ENCODE data around the gene ARHGEF25.

DNA sequence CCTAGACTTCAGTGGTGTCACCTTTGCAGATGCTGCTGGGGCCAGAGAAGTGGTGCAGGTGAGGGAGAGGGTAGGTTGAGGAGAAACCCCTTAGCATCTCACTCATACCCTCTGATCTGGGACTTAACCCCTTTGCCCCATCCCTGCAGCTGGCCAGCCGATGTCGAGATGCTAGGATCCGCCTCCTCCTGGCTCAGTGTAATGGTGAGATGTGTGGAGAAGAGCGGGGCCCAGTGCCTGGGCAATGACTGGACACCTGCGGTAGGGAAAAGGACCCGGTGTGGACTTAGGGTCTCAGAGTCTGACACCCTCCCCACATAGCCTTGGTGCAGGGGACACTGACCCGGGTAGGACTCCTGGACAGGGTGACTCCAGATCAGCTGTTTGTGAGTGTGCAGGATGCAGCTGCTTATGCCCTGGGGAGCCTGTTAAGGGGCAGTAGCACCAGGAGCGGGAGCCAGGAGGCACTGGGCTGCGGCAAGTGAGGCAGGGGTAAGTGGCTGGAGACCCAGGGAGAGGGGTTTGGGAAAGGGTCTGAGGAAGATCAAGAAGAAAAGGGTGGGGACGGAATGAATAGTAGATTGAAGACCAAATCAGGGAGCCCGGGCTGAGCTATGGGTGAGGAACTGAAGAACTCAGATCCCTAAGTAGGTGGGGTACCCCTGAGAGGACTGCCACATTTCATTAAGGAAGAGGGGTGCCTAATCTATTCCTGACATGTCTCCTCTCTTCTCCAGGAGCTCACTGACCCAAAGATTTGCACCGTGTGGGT is 14.2 kb downstream of the ARHGEF25 start:
- TF ChIP-seq, protein P1, sequence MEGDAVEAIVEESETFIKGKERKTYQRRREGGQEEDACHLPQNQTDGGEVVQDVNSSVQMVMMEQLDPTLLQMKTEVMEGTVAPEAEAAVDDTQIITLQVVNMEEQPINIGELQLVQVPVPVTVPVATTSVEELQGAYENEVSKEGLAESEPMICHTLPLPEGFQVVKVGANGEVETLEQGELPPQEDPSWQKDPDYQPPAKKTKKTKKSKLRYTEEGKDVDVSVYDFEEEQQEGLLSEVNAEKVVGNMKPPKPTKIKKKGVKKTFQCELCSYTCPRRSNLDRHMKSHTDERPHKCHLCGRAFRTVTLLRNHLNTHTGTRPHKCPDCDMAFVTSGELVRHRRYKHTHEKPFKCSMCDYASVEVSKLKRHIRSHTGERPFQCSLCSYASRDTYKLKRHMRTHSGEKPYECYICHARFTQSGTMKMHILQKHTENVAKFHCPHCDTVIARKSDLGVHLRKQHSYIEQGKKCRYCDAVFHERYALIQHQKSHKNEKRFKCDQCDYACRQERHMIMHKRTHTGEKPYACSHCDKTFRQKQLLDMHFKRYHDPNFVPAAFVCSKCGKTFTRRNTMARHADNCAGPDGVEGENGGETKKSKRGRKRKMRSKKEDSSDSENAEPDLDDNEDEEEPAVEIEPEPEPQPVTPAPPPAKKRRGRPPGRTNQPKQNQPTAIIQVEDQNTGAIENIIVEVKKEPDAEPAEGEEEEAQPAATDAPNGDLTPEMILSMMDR (IDR thresholded peaks at IDR 0.05): no peak
- TF ChIP-seq EP300 (IDR thresholded peaks at IDR 0.05): no peak
- TF ChIP-seq POLR2A (IDR thresholded peaks at IDR 0.05): no peak
